WTC11 (cell line): ENCODE data around the gene LCA5. TPM values are rescaled to one million over a fixed set of nuclear protein-coding genes. Genes with fewer than 3 reads are reported as not detected.
"Not testable (repeated sequence)": the region's sequence is repeated elsewhere in the genome, so short reads cannot be mapped to it uniquely, and the experiment has no call there.

Experiments
- ATAC-seq: fragments of 200-7000 bp; cut with Tn5 transposase; 2 replicates; pipeline ENCODE4 v1.10.0; 2021; ENCODE audit warnings: mild to moderate bottlenecking, moderate library complexity
- CTCF ChIA-PET: fragments of 300-600 bp; sonication (Branson Sonifier 250); formaldehyde crosslinking; loops from one replicate; lab custom pipeline; 2021; ENCODE audit warnings: antibody characterized with exemption; lab: Charles Lee
- POLR2A ChIA-PET: fragments of 350-600 bp; sonication (Branson Sonifier 250); formaldehyde crosslinking; loops from one replicate; lab custom pipeline; 2021; ENCODE audit warnings: antibody characterized with exemption; lab: Charles Lee
- DNase-seq: peaks from one replicate; pipeline ENCODE4 v3.0.0; 2021; ENCODE audit warnings: low spot score
- H3K27ac Mint-ChIP-seq: 2 replicates; pipeline ENCODE4 v1.8.0; 2021; ENCODE audit warnings: mixed read lengths
- H3K27me3 Mint-ChIP-seq: 2 replicates; pipeline ENCODE4 v1.8.0; 2021; ENCODE audit warnings: low read depth, mild to moderate bottlenecking, moderate library complexity, mixed read lengths
- H3K36me3 Mint-ChIP-seq: 2 replicates; pipeline ENCODE4 v1.8.0; 2021; ENCODE audit warnings: mixed read lengths
- H3K4me1 Mint-ChIP-seq: 2 replicates; pipeline ENCODE4 v1.8.0; 2022; ENCODE audit warnings: mixed read lengths
- H3K4me3 Mint-ChIP-seq: 2 replicates; pipeline ENCODE4 v1.8.0; 2021; ENCODE audit warnings: mild to moderate bottlenecking, moderate library complexity, mixed read lengths
- H3K9me3 Mint-ChIP-seq: 2 replicates; pipeline ENCODE4 v1.8.0; 2021; ENCODE audit warnings: mixed read lengths
- ARID4B ChIP-seq: sonication (generic); formaldehyde crosslinking; IDR thresholded peaks from 2 replicates; pipeline ENCODE4 v1.8.0; 2023; ENCODE audit warnings: missing genetic modification reagents, mild to moderate bottlenecking, borderline replicate concordance
- CREB1 ChIP-seq: sonication (generic); formaldehyde crosslinking; IDR thresholded peaks from 2 replicates; pipeline ENCODE4 v1.8.0; 2023; ENCODE audit warnings: mild to moderate bottlenecking, missing genetic modification reagents
- EMX1 ChIP-seq: fragments of 250-450 bp; sonication (Bioruptor Pico); IDR thresholded peaks from 2 replicates; pipeline ENCODE4 v1.8.0; 2021; ENCODE audit warnings: mild to moderate bottlenecking
- ETV6 ChIP-seq: sonication (generic); formaldehyde crosslinking; IDR thresholded peaks from 2 replicates; pipeline ENCODE4 v1.8.1; 2022; ENCODE audit warnings: mild to moderate bottlenecking, missing genetic modification reagents
- GABPB1 ChIP-seq: sonication (generic); formaldehyde crosslinking; IDR thresholded peaks from 2 replicates; pipeline ENCODE4 v1.8.1; 2023; ENCODE audit warnings: mild to moderate bottlenecking, missing genetic modification reagents
- HMGA2 ChIP-seq: fragments of 250-450 bp; sonication (Bioruptor Pico); IDR thresholded peaks from 2 replicates; pipeline ENCODE4 v1.4.0; 2021; ENCODE audit warnings: mild to moderate bottlenecking, moderate library complexity
- IRF1 ChIP-seq: sonication (generic); formaldehyde crosslinking; IDR thresholded peaks from 2 replicates; pipeline ENCODE4 v1.8.0; 2023; ENCODE audit warnings: missing genetic modification reagents
- MYBL2 ChIP-seq: sonication (generic); formaldehyde crosslinking; IDR thresholded peaks from 2 replicates; pipeline ENCODE4 v1.8.1; 2023; ENCODE audit warnings: mild to moderate bottlenecking, moderate library complexity, missing genetic modification reagents
- NFYB ChIP-seq: sonication (generic); formaldehyde crosslinking; conservative IDR thresholded peaks from 2 replicates; pipeline ENCODE4 v1.8.0; 2022; ENCODE audit warnings: low read depth, missing genetic modification reagents
- PRRX2 ChIP-seq: fragments of 250-450 bp; sonication (Bioruptor Pico); IDR thresholded peaks from 2 replicates; pipeline ENCODE4 v1.8.0; 2021; ENCODE audit warnings: mild to moderate bottlenecking
- SMAD3 ChIP-seq: sonication (generic); formaldehyde crosslinking; IDR thresholded peaks from 2 replicates; pipeline ENCODE4 v1.8.0; 2022; ENCODE audit warnings: missing genetic modification reagents, mild to moderate bottlenecking, borderline replicate concordance
- STAT6 ChIP-seq: sonication (generic); formaldehyde crosslinking; conservative IDR thresholded peaks from 2 replicates; pipeline ENCODE4 v1.8.1; 2023; ENCODE audit warnings: mild to moderate bottlenecking, low read depth, missing genetic modification reagents, moderate library complexity
- TEAD1 ChIP-seq: sonication (generic); formaldehyde crosslinking; IDR thresholded peaks from 2 replicates; pipeline ENCODE4 v1.8.0; 2022; ENCODE audit warnings: mild to moderate bottlenecking, missing genetic modification reagents
- TEAD4 ChIP-seq: sonication (generic); formaldehyde crosslinking; IDR thresholded peaks from 2 replicates; pipeline ENCODE4 v1.8.0; 2022; ENCODE audit warnings: mild to moderate bottlenecking, missing genetic modification reagents
- ZBTB21 ChIP-seq: sonication (generic); formaldehyde crosslinking; IDR thresholded peaks from 2 replicates; pipeline ENCODE4 v1.8.1; 2023; ENCODE audit warnings: mild to moderate bottlenecking, missing genetic modification reagents, borderline replicate concordance
- ZNF138 ChIP-seq: sonication (generic); formaldehyde crosslinking; conservative IDR thresholded peaks from 2 replicates; pipeline ENCODE4 v1.8.1; 2022; ENCODE audit warnings: mild to moderate bottlenecking, moderate library complexity, missing genetic modification reagents
- ZNF232 ChIP-seq: sonication (generic); formaldehyde crosslinking; IDR thresholded peaks from 2 replicates; pipeline ENCODE4 v1.8.0; 2022; ENCODE audit warnings: mild to moderate bottlenecking, missing genetic modification reagents
- ZNF416 ChIP-seq: fragments of 250-450 bp; sonication (Bioruptor Pico); IDR thresholded peaks from 2 replicates; pipeline ENCODE4 v1.9.0; 2021; ENCODE audit warnings: mild to moderate bottlenecking, inconsistent platforms
- total RNA-seq: library from RNA; stranded (reverse); gene quantifications from 3 replicates; pipeline ENCODE4 v1.2.3, GENCODE V29; 2021
- TF ChIP-seq, protein P1 (sequence below): fragments of 250-450 bp; sonication (Bioruptor Pico); IDR thresholded peaks from 2 replicates; pipeline ENCODE4 v1.9.0; 2021; ENCODE audit warnings: mild to moderate bottlenecking
- TF ChIP-seq, protein P2 (sequence below): sonication (generic); formaldehyde crosslinking; IDR thresholded peaks from 2 replicates; pipeline ENCODE4 v1.8.1; 2023; ENCODE audit warnings: mild to moderate bottlenecking, missing genetic modification reagents, moderate library complexity
- TF ChIP-seq, protein P3 (sequence below): sonication (generic); formaldehyde crosslinking; IDR thresholded peaks from 2 replicates; pipeline ENCODE4 v1.8.1; 2022; ENCODE audit warnings: mild to moderate bottlenecking, missing genetic modification reagents, moderate library complexity, borderline replicate concordance

The LCA5 gene
- total RNA-seq, 1 experiment from 2014 or later = 3.8 TPM

GRCh38 chr6:79584332-79584731, 47.1 kb upstream of the LCA5 start (continued):
- TF ChIP-seq, protein P1, sequence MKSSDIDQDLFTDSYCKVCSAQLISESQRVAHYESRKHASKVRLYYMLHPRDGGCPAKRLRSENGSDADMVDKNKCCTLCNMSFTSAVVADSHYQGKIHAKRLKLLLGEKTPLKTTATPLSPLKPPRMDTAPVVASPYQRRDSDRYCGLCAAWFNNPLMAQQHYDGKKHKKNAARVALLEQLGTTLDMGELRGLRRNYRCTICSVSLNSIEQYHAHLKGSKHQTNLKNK (CRISPR knock-in tag) = no peak
- no peak for TF ChIP-seq HMGA2 (CRISPR knock-in tag)
- no peak for TF ChIP-seq ZNF416
- TF ChIP-seq TEAD4 = no peak
- TF ChIP-seq EMX1 (CRISPR knock-in tag) = no peak
- TF ChIP-seq MYBL2 (CRISPR knock-in tag) = no peak

GRCh38 chr6:79577926-79578325, 40.7 kb upstream of the LCA5 start:
- H3K27ac Mint-ChIP-seq, H3K4me3 Mint-ChIP-seq, ATAC-seq, DNase-seq, H3K27me3 Mint-ChIP-seq, POLR2A ChIA-PET: not testable (repeated sequence)
- Mint-ChIP-seq H3K9me3 (peaks cover 46% of the 10 kb centered on the region), H3K4me1 (peaks cover 22% of the 10 kb centered on the region), H3K36me3 (peaks cover 25% of the 10 kb centered on the region)
- CTCF ChIA-PET = interaction anchor here (1.0 kb wide), 1 partner anchor 136 kb away, joined by 3 read pairs; no protein-coding TSS in a partner anchor

- H3K27me3 Mint-ChIP-seq = no peaks in the 10 kb centered on the region
- H3K36me3 Mint-ChIP-seq = peaks cover 9% of the 10 kb centered on the region
- no peak for TF ChIP-seq ZBTB21 (CRISPR knock-in tag)
- no peak for TF ChIP-seq ZNF232 (CRISPR knock-in tag)
- no peak for TF ChIP-seq ZNF138 (CRISPR knock-in tag)
- TF ChIP-seq CREB1 (CRISPR knock-in tag) = no peak
- no peak for TF ChIP-seq SMAD3 (CRISPR knock-in tag)
- no peak for TF ChIP-seq NFYB (CRISPR knock-in tag)
- TF ChIP-seq PRRX2 (CRISPR knock-in tag) = no peak
- no peak for TF ChIP-seq IRF1 (CRISPR knock-in tag)
- H3K9me3 Mint-ChIP-seq = peaks cover 15% of the 10 kb centered on the region
- peaks cover 49% of the 10 kb centered on the region for H3K4me1 Mint-ChIP-seq
- ChIA-PET POLR2A (no interaction called here), CTCF (interaction anchor here (1.1 to 1.3 kb wide), 3 partner anchors 18 to 139 kb away, joined by 3 read pairs; no protein-coding TSS in a partner anchor)
- ATAC-seq (peak; percentile 27; the same call in 1 of the 2 replicates), DNase-seq (no peak)
- peak overlapping the region; percentile 94; the same call in 1 of the 2 replicates for H3K27ac Mint-ChIP-seq
- H3K4me3 Mint-ChIP-seq = no peak overlapping the region
These were observed 37.5 kb upstream of the LCA5 start for GRCh38 chr6:79574630-79575225.

- H3K4me1 Mint-ChIP-seq = peaks cover 55% of the 10 kb centered on the region
- H3K9me3 Mint-ChIP-seq = peaks cover 11% of the 10 kb centered on the region
- H3K27ac Mint-ChIP-seq = peak overlapping the region; percentile 94
- H3K4me3 Mint-ChIP-seq = peak overlapping the region; percentile 29
- DNase-seq = no peak
- H3K36me3 Mint-ChIP-seq = peaks cover 6% of the 10 kb centered on the region
- CTCF ChIA-PET = interaction anchor here (1.1 to 1.3 kb wide), 2 partner anchors 18 to 140 kb away, joined by 3 read pairs; no protein-coding TSS in a partner anchor
- POLR2A ChIA-PET = no interaction called here
- no peaks in the 10 kb centered on the region for H3K27me3 Mint-ChIP-seq
- no peak for ATAC-seq
- no peak for TF ChIP-seq ARID4B (CRISPR knock-in tag)
- TF ChIP-seq STAT6 (CRISPR knock-in tag) = no peak
- TF ChIP-seq ZNF416 = no peak
- TF ChIP-seq, protein P2, sequence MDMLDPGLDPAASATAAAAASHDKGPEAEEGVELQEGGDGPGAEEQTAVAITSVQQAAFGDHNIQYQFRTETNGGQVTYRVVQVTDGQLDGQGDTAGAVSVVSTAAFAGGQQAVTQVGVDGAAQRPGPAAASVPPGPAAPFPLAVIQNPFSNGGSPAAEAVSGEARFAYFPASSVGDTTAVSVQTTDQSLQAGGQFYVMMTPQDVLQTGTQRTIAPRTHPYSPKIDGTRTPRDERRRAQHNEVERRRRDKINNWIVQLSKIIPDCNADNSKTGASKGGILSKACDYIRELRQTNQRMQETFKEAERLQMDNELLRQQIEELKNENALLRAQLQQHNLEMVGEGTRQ (CRISPR knock-in tag) = no peak
- TF ChIP-seq ETV6 (CRISPR knock-in tag) = no peak
- TF ChIP-seq TEAD1 (CRISPR knock-in tag) = no peak
- TF ChIP-seq CREB1 (CRISPR knock-in tag) = no peak
- TF ChIP-seq GABPB1 (CRISPR knock-in tag) = no peak
- TF ChIP-seq, protein P3, sequence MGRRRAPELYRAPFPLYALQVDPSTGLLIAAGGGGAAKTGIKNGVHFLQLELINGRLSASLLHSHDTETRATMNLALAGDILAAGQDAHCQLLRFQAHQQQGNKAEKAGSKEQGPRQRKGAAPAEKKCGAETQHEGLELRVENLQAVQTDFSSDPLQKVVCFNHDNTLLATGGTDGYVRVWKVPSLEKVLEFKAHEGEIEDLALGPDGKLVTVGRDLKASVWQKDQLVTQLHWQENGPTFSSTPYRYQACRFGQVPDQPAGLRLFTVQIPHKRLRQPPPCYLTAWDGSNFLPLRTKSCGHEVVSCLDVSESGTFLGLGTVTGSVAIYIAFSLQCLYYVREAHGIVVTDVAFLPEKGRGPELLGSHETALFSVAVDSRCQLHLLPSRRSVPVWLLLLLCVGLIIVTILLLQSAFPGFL (CRISPR knock-in tag) = no peak
These were observed 36.9 kb upstream of the LCA5 start for GRCh38 chr6:79574174-79574573.
